ENCODE results near the gene TMOD1.

- TF ChIP-seq CTCF (IDR thresholded peaks at IDR 0.05): no peak
- no peak for TF ChIP-seq EP300 (IDR thresholded peaks at IDR 0.05)
- no peak for TF ChIP-seq POLR2A (IDR thresholded peaks at IDR 0.05)
- no peak for TF ChIP-seq POLR2AphosphoS5 (IDR thresholded peaks at IDR 0.05)
Measured at GRCh38 chr9:97573482-97574073, 72.1 kb downstream of the TMOD1 start.
